HG03025 (cell line): ENCODE data around the gene DDX1.

Experiments used
- ATAC-seq: cut with Tn5 transposase; IDR thresholded peaks from one replicate; pipeline ENCODE4 v1.9.1; 2021; ENCODE audit warnings: mild to moderate bottlenecking, moderate library complexity; ENCODE audit not compliant: unreplicated experiment, low FRiP score

The DDX1 gene

DNA sequence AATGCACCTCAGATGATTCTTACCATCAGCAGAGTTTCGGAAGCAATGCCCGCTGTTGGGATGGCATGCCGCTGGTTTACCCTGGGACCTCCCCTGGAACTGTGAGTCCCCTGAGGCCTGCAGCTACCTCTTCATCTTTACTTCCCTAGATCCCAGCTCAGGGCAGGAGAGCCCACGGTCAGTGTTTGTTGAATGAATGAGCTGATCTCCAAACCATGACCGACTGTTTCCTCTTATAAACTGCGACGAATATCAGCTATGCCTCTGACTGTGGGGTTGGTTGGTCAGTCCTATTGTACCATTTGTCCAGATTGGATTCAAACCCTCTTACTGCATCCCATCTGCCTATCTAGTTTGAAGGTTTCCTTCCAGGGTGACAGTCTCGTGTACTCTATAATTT lies 64.4 kb downstream of the DDX1 start:
- no peak for ATAC-seq

DNA sequence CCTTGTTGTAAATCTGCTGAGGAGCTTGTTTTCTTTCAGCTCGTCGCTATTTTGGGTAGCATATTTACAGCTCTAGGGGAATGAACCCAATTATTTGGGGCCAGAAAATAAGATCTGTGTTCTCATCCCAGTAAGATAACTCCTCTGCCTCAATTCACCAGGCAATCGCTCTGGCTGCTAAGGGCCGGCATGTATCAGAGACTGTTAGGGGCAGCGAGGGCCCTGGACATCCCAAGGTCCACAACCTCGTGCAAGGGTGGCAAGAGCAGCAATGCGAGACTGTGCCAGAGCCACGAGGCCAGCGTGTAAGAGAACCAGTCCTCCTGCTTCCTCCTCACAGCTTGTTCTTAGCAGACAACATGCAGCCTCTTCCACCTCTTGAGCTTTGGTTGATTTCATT lies 66.1 kb downstream of the DDX1 start:
- ATAC-seq: no peak

DNA sequence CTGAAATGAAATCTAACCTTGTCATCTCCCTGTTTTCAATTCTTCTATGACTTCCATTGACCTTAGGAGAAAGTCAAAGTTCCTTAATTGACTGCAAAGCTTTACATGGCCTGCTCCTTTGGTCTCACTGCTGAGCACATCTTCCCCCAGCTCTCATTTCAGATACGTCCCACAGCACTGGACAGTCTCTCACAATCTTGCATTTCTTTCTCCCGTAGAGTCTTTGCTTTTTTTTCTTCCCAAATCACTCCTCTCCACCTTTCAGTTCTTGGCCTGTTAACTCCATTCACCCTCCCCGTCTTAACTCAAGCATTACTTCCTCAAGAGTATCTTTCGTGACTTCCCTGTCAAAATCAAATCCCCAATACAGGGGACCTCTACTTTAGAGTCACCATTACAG lies 67.2 kb downstream of the DDX1 start:
- no peak for ATAC-seq

DNA sequence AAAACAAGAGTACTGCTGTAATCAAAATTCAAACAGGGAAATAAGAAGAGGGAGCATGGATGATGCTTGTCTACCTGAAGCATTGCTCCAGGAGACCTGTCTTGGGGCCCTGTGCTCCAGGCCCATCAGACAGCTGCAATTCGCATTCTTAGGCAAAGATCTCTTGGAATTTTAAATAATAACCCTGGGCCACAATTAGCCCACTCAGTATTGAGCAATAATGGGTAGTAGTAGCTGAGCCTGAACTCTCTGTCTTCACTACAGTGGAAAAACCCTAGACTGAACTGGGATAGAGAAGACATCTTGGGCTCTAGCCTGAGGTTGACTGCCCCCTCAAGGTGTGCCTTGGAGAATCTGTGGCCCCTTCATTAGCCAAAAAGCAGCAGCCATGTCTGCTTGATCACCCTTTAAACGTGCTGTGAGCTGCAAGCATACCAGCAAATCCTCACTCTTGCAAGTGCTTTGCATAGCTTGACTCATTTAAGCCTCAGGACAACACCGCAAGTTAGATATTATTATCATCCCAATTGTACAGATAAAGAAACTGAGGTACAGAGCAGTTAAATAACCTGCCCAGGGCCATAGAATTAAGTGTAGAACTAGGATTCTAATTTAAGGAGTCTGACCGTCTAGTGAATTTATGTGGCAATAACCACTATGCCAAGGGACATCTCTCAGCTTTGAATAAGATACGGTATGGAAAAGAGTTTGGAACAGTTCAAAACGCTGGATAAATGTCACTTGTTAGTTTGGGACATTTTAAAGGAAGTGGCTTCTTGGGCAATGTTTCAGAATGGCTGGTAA lies 69.0 kb downstream of the DDX1 start:
- ATAC-seq: no peak

DNA sequence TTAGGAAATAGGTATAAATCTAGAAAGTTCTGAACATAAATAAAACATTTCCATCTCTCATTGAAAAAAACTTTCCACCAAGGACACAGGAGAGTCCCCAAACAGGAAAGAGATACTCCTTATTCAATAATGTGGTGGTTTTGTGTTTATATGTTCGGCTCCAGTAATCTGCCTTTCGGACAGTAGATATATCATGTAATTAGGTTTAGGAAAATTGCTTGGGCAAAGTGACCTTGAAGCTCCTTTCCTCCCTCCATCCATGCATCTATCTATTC lies 69.6 kb downstream of the DDX1 start:
- no peak for ATAC-seq

DNA sequence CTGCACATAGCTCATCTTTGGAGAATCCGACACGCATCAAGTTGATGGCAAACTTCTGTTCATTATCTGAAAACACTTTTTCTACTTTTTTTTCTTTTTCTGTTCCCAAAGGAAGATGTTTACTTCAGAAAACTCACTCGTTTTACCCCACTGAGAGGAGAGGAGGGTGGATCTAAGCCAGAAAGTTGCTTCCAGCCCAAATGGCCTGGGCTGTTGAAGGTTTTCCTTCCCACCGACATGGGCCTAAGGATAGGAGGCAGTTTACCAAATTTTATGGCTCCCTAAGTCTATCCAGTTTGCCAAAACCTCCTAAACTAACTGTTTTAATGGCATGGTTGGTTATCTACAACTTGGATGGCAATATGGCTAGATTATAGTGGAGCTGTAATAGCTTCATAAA lies 70.4 kb downstream of the DDX1 start:
- no peak for ATAC-seq

DNA sequence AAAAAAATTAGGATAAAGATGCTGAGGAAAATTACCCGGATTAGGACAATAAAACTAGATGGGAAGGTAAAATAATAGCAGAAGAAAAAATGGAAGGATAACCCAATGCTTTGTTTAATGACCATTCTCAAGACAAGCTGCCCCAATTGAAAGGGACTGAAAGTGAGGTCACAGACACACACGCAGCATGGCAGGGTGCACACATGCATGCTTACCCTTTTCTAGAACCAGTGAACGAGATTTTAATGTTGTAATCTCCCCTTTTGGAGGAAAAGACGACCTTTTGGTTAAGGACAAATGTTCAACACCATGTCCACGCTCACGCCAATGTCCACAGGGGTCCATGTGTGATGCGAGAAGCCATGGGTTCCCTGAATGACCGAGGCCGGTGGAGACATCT lies 70.9 kb downstream of the DDX1 start:
- ATAC-seq: no peak

DNA sequence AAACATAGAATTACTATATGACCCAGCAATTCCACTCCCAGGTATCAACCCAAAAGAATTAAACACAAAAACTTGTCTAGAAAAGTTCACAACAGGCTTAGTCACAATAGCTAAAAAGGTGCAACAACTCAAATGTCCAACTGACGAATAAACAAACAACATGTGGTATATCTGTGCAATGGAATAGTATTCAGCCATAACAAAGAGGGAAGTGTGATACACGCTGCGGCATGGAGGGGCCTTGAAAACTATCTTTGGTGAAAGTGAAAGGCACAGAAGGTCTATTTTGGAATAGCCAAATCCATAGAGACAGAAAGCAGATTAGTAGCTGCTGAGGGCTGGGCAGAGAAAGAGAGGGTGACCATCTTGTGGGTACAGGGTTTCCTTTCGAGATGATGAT lies 72.1 kb downstream of the DDX1 start:
- ATAC-seq: no peak

DNA sequence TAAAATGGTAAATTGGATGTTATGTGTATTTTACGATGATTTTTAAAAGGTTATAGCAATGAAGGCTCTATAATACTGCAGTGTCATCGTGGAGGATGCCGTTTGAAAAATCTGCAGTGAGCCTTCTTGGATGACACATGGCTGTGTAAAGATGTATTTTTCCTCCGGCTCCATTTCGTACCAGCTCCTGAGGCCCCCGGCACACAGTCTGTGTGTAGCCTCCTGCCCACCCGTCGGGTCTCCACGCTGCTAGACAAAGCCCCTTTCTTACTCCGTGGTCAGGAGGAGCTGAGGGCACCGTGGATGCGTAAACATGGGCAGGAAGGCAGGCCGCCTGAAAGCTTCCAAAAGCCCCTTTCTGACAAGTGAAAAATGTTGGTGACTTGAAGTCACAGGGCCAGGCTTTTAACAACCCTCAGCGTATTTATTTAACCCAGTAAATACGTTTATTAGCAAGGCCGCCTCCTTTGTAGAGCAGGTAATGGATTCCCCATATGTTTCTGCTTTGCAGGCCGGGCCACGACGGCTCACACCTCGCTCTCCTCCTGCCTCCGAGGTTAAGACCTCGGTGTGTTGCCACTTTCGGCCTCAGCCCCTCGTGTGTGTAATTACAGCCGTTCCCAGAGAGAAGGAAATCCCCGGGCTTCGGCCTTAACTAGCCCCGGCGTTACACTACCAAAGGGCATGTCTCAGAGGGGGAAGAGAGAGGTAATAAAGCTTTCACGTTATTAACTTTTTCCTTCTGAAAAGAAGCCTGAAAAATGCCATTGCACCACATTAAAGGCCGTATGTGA lies 72.8 kb downstream of the DDX1 start:
- no peak for ATAC-seq

DNA sequence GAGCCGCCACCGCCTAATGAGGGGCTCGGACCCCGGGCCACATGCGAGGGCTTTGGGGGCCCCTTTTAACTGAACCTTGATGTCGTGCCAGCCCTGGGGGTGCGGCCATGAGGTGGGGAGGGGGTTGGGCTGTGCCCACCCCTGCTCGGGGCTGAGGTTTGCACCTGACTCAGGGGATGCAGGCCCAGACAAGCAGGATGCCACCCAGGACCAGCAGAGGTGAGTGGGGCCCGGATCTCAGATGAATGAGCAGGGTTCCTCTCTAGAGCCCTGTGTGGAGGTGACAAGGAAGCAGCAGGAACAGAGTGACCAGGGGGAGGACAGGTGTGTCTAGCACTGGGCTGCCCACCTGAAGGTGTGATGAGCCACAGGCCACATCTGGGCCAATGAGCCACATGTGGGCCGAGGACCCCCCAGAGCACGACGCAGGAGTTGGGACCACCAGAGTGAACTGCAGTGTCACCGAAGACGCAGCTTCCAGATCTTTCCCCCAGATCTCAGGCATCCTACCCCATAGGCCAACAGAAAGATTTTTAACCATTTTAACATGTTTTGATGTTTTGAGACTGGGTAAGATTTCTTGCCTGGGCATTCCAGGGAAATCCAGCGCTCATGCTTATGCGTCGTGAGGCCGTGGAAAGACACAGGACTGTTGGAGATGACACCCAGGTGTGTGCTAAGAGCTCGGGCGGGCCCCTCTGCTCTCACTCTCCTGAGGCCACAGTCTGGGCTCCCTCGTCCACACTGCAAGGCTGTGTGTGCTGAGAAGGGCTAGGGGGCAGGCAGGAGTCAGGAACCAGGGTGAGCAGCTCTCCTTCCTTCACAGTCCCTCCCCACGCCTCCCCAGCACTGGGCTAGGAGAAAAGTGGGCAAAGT lies 73.6 kb downstream of the DDX1 start:
- ATAC-seq: no peak

DNA sequence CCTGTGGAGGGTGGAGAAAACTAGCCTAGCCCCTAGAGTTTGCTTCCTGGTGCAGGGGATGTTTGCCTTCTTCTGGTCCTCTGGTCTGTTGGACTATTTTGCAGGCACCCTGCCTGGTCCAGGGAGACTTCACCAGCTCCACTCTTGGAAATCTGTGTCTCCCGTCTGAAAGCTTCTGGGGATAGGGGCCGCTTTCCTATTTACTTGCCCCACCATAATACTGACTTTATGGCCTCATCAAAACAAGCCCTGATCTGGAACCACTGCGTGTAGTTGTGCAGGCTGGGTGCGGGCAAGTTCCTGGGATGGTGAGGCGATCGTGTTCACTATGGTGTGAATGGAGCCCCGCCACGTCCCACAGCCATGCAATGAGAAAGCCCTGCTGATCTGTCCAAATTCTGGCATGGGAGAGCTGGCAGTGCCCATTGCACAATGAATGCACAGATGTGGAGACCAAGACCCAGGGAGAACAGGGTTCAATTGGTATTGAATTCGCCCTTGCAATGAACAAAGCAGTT lies 74.3 kb downstream of the DDX1 start:
- no peak for ATAC-seq

DNA sequence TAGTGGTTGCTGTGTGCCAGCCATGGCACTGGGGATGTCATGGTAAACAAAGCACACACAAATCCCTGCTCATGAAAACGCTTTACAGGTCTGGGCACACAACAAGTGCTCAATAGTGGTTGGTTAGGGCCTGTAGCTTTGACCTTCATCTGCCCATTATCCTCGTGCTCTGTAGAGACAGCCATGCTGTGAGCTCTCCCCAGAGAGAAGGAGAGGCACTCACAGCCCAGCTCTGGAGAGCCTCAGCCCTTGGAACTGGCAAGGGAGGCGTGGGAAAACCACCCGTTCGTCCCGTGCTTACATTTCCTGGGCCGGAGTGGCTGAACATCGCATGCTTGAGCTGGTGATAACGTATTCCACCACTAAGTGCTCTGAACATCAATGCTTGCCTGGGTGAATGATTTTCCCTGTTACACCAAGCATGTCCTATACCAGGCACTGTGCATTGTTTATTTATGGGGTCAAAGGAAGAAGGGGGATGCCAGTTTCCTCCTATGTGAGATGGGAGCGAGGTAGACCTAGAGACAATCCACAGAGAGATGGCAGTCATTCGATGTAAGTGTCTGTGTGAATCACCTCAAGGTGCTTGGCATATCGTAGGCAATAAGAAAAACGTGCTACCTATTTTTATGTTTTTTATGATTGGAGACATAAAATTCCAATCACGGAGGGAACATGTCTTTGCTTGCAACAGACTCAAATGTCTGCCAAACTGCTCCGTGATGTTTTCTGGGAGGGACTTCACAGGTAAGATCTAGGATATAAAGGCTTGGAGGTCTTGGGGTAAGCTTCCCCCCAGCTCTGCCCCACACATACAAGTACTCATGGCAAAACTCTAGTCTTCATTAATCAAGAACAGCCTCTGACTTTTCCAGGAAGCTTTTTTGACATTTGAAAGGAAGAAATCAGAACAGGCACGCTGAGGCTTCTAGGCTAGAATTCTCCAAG lies 75.5 kb downstream of the DDX1 start:
- no peak for ATAC-seq

DNA sequence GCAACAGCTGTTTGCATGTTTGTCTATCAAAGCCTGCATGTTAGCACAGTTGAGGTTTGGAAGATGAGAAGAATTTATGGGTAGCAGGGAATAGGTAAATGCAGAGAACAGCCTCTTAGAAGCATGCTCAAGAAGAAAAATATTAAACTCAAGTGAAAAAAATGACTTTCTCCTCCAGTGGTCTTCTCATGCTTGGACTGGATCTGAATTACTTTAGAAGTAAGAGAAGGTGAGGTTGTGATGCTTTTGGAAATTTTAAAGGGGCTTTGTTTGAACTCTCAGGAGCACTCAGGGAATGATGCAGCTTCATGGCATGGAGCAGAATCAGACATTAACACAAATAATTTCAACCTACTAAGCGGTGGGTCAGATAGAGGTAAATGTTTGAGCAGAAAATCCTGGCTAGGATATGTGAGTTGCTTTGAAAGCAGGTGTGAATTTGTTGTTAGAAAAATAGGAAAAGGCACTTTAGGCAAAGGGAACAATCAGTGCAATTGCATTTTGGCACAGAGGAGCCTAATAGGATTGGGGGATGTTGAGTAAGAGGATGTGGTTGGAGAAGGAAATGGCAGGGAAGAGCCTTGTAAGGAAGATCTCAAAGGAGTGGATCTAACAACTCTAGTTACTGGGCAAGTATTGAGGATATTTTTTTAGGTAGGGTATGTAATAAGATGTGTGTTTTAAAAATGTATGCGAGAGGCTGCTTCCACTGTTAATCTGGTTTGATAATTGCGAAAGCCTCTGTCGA lies 76.3 kb downstream of the DDX1 start:
- no peak for ATAC-seq

DNA sequence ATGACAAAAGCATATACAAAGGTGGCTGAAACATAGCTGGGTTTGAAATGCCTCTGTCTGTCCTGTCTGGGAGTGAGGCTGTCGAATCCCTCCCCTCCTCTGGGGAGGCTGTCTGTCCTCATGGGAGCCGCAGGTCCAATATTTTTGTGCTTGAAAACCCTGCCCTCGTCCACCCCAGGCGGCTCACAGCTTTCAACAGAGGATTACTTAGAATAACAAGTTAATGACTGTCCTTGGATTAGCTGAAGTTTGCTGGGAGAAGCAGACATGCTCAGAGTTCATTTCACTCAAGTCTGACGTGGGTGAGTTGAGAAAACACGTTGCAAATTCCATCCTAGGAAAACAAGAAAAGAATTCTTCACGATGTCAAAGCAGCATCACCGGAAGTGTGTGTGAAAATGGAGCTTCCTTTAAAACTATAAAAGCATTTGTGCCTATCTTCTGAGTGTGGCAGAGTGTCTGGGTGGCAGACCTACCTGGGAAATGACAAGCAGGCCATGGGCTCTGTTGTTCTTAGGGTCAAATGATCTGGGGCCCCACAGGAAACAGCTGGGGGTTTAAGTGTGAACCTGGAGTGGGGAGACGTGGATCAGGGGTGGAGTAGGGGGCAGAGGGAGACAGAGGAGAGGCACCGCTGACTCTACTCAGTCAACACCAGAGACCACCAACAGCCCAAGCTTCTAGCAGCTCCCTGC lies 77.1 kb downstream of the DDX1 start:
- ATAC-seq: no peak

DNA sequence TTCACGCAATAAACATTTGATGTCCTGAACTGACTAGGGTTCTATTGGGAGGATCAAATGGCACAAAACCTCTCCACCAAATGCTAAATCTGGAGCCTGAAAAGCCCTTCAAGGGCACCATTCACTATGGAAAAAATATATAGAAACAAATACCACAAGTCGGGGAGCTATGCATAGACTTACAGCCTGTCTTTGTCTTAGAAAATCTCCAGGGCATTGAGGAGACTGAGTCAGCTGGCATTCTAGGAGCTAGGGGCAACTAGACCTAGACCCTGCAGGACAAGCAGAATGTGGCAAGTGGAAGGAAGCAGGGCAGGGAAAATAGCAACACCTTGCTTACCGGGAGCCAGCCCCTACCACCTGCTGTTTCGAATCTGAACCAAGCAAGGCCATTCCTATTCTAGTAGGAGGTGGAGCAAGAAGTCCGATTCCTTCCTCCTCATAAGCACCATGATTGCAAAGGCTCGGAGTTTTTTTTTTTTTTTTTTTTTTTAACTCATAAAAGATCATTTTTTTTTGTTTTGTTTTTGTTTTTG lies 77.8 kb downstream of the DDX1 start:
- no peak for ATAC-seq

DNA sequence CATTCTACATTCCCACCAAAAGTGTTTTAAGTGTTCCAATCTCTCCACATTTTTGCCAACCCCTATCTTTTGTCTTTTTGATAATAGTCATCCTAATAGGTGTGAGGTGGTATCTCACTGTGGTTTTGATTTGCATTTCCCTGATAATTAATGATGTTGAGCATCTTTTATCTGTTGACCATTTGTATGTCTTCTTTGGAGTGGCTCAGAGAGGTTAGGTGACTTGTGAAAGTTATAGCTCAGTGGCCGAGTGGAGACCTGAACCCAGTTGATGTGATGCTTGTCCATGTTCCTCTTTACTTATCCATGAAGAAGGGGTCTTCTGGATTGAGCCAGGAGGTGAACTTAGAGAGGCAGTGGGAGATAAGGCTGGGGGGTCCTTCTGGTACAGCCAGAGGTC lies 78.8 kb downstream of the DDX1 start:
- no peak for ATAC-seq

DNA sequence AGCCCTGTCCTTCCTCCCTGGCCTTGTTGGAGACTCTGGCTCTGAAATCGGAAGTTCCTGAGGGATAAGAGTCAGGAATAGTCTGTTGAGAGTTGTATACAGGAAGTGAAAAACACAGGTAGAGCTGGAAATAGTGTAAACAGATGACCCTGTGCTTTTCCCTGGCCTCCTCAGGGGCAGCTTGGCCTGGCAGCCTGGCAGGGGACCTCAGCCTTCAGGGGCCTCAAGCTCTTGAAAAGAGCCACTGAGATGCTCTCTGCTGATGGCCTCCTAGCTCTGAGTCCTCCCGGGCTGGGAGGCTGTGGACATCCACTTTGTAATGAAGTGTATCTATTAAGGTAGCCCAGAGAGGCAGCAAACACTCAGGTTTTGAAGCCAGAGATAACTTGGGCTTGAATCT lies 79.3 kb downstream of the DDX1 start:
- ATAC-seq: no peak

DNA sequence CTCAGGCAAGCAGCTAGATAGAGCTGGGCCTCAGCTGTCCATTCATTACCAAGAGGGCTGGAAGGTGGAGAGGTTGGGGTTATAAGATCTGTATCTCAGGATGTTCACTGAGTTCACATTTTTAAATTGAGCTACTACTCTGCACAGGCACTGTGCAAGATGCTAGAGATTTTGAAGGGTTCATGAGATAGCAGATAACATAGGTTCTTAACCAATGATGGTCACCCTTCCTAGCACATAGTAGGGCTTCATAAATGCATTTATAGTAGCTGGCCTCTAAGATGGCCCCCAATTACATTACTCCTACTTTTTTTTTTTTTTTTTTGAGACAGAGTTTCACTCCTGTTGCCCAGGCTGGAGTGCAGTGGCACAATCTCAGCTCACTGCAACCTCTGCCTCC lies 79.7 kb downstream of the DDX1 start:
- no peak for ATAC-seq
